Stimulated activated CD8-positive, alpha-beta memory T cell treated with anti-CD3 and anti-CD28 coated beads, Interleukin-2, amount 100 ng/mL, for 1 hour (primary cell): Measurements from ENCODE around the gene TUBB.

Source experiments
- DNase-seq, 2 donors: peaks; one replicate each; pipeline ENCODE4 v3.0.0-alpha.2; 2020; ENCODE audit warnings: low read depth in 2 of 2

TUBB gene

DNA sequence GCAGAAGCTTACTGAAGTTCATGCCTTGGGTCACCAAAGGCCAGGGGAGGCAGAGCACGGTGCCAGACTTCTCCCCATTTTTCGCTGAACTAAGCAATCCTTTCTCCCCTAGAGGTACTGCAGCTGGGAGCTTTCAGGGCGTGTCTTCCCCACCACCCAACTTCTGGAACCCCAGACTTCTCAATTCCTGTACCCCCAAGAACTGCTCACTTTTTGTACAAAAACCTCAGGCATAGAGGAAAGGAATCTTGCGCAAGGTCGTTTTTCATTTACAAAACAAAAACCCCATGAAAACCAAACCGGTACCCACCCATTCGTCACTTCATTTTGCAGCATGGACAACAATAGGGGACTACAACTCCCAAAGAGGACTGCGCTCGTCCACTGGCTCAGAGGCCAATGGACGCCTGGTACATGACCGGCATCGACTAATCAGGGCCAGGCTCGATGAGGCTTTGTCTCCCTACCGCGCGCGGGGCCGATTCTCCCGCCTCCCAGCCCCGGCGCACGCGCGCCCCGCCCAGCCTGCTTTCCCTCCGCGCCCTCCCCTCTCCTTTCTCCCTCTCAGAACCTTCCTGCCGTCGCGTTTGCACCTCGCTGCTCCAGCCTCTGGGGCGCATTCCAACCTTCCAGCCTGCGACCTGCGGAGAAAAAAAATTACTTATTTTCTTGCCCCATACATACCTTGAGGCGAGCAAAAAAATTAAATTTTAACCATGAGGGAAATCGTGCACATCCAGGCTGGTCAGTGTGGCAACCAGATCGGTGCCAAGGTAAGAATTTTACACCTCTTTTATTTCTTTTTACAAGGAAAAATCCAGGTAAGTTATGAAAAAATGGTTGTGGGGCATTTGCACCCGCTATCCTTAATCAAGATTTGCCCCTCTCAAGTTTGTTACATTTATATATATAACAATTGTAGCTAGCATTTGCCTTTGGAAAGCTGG lies at the start of gene TUBB:
TUBB (plus strand) TSS at position 562 of the 947 bp plus-strand sequence; CDS start at position 717, 155 bp downstream.
- DNase-seq, result peak; percentile 84 to 90

DNA sequence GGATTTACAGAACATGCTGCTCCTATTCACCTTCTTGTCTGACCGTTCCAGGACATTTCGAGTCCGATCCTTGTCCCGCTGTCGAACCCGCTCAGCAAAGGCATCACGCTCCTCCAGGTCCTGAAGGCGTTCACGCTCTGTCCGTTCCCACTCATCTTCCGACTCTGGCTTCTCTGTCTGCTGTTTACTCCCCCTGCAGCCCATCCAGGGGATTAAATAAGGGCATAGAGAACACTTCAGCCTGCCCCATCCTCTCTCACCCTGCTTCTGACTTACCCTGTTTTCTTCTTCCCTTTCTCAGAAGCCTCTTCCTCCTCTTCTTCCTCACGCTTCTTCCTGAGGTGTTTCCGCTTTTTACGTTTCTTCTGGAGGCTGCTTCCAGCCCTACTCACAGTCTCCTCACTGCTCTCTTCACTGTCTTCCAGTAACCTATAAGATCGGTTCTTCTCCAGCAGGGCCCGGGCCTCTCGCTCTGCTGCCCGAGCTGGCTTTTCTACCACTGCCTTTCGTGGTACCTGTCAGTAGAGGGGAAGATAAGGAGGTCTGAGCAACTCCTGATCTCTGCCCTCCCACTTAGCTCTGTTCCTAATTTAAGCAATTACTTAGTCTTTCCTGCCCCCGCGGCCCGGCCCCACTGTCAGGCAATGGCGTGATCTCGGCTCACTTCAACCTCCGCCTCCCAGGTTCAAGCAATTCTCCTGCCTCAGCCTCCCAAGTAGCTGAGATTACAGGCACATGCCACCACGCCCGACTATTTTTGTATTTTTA lies 49.2 kb upstream of the TUBB start:
- DNase-seq, result no peak

DNA sequence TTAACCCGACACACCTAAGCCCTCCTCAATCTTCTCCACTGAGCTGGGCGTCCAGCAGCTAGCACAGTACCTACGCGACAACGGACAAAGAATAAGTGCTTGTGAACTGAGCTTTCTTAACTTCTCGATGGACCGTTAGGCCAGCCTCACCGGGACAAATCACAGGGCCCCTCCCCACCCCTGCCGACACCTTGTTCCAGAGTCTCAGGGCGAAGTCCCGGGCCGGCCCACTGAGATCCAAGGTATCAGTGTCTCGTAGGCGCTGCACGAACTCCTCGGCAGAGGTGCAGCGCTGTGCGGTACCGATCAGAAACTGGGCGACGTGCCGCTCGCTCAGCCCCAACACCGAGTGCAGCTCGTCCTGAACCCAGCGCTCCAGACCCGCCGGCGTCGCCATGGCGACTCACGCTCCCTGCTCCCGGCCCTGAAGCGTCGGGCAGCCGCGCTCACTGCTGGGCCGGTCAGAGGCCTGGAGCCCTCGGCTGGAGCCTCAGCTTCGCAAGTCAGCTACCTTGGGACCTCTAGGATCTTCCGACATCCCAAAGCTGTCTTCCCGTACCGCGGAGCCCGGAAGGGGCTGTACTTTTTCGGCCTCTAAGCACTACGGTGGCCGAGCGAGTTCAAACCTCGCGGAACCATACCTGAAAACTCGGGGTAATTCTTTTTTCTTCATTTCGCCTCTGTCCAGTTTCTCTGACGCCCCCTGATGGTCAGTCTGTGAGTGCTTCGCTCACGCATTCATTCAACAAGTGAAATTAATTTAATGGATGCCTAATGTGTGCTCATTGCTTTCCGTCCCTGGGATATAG lies 47.5 kb upstream of the TUBB start, which contains the start of gene DHX16:
DHX16 (minus strand) TSS at position 562 of the 809 bp plus-strand sequence; CDS start at position 397, 165 bp downstream.
- DNase-seq, result peak; percentile 80 to 81

DNA sequence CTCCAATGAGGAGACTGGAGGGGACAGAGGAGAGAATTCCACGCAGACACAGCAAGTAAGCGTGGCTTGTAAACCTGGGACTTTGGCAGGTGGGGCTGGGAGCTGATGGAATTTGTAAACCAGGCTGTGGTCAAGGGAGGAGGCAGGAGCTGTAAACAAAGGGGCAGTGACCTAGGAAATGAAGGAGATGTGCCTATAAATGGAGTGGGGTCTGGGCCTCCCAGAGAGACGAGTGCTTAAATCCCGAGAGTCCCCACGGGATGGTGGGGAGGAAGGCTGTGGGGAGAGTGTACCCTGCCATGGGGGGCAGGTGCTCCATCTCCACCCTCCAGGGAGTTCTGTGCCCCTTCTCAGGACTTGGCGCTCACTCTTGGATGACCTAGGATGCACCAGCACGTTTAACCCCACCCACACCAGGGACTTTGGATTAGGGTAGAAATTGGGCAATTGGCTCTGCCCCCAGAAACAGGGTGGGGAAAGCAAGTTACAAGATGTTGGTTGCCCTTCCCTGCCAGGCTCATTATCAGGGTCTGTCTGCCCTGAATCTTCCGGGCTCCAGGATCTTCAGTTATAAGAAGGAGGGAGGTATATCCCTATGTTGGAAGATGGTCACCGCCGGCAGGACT lies 43.4 kb upstream of the TUBB start:
- DNase-seq, result no peak

DNA sequence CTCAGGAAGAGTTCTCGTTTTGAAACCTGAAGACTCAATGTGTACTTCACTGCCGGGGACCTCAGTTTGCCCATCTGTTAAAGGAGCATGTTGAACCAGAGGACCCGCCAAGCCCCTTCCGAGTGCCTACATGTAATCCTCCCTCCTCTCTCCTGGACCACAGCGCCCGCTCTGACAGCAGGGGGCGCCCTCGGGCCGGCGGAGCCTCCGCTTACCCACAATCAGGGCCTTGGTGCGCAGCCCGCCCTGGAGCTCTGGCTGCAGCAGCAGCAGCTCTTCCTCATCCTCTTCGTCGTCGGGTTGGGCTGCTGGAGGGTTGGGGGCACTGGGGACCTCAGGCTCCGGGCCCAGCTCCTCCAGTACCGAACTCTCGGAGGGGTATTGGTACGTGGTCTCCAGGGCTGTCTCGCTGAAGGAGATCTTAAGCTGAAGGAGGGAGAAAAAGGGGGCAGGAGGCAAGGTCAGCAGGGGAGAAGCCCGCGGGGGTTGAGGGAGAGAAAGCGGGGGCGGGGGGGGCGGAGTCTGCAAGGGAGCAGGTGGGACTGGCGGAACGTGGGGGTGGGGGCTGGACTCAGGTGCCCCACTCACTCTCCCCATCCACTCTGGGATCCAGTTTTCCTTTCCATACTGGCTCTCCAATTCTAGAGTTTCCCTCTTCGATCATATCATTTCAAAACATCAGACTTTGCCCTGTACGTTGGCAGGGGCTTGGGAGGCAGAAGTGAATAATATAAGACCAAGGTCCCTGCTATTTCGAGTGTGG lies 41.0 kb upstream of the TUBB start:
- peak; percentile 82 to 88 for DNase-seq

DNA sequence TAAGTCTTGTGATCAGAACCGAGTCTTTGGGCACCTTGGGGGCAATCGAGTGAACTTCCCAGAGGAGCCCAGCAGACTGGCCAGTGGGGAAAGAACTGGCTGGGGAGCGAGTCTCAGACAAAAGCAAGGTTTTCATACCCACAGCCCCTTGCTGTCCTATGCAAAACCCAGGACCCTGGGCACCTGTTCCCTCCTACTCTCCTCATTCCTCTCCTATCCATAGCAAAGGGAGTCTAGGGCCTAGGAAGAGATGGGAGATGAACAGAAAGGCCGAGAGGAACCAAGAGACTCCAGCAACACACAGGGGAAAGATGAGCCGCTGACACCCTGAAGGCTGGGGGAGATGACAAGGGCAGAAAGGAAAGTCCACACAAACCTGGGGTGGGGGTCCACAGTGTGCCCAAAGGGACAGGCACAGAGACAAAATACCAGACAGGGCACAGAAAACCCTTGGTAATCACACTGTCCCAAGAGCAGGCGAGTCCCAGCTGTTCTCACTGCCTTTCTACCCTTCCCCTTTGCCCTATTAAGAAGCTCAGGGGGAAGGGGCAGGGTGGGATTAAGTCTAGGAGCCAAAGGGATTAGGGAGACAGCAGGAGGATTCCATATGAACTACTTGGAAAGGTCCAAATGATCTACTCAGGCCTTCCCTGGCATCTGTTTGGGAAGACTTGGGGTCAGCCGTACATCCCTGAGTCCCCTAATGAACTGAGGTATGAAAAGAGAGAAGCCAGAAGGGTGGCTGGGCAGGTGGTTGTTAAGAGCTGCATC lies 40.2 kb upstream of the TUBB start:
- no peak for DNase-seq

DNA sequence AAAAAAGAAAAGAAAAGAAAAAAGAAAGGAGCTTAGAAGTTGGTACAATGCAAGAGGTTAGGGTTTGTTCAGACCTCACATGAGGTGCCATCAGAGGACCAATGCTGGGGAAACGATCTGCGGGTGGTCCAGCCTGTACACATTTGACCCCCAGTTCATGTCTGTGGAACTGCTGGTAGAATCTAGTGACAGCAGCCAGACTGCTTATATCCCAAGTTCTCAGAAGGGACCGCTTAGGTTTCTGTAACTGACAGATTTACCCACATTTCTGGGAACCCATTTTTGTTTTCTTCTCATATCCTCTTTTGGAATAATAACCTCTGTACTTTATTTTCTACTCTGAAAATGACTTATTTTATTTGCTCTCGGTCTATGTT lies 38.4 kb upstream of the TUBB start:
- DNase-seq, result no peak

DNA sequence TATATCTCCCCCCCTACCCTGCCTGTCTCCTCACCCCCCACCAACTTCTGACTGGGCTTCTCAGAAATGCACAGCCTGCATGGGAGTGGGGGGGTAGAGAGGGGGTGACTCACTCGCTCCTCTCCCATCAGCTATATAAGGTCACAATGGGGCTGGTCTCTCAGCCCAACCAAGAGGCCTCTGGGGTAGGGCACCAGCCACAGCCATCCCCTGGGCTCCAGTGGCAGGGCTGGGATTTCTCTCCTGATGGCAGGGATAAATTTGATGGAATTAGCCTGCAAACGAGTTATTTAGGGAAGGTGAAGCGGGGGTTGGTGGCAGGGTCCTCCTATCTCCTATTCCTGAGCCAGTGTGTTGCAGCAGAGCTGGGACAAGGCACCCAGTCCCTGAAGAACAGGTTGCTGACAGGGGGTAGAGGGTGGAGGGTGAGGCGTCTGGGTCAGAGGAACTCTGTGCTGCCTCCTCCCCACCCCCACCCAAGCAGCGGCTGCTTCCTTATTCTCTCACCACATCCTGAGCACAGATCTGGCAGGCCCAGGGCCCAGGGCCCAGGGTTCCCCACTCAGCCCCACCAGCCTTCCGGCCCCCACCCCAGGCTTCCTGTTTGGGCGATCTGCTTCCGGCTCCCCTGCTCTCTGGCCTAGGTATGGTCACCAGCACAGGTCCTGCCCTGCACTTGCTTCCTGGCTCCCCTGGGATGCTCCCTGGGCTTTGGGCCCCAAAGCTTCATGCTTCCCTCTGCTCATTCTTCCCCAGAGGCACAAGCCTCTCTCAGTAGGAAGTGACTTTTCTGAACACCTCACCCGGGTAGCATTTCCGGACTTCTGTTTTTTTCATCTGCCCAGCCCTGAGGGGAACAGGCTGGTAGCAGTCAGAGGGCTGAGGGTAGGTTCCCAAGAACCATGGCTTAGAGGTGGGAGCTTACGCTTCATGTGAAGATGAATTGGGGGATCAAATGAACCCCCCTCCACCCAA lies 37.7 kb upstream of the TUBB start:
- DNase-seq, result peak; percentile 75 to 76

DNA sequence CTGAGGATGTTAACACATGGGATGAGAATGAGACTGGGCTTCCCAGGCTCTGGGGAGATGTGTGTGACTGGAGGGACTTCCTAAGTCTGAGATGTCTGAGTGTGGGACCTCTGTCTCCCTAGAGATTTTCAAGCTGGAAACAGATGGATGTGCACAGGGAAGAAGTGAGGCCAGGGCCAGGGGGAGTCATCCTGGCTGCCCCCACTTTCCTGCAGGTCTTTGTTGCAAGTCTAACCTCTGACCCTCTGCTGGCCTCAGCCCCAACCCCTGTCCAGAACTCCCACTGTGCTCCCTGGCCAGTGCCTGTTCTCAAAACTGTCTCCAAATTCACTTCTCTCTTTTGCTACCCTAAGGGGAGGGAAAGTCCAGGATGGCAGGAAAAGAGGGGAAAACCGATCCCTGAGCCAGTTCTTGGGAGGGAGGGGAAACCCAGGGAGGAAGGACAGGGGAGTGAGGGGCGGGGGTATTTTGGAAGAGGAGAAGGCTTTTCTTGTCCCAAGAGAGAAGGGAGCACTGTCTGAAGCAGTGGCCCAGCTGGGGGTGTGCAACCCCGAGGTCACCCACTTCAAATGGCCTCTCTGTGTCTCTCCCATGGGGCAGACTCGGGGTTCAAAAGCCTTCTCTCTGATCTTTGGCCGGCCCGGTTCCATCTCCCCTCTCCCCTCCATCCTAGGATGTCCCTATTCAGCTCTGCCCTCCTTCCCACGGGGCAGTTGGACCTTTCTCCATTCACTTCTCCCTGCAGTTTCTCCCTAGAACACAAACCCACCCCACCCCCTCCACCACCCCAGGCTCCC lies 36.8 kb upstream of the TUBB start:
- no peak for DNase-seq

DNA sequence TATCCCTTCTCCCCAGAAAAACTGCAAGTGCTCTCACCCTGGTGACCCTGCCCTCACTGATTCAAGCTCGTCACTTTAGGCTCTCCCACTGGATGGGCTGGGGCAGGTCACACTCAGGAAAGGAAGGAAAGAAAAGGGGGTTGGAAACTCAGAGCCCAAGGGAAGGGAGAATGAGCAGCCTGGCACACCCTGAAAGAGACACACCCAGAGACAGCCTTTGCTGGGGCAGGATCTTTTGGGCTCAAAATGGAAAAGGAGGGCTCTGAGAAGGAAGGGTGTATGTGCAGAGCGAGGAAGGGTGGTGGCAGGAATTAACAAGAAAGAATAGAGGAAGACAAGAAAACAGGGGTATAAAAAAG lies 36.2 kb upstream of the TUBB start:
- no peak for DNase-seq

DNA sequence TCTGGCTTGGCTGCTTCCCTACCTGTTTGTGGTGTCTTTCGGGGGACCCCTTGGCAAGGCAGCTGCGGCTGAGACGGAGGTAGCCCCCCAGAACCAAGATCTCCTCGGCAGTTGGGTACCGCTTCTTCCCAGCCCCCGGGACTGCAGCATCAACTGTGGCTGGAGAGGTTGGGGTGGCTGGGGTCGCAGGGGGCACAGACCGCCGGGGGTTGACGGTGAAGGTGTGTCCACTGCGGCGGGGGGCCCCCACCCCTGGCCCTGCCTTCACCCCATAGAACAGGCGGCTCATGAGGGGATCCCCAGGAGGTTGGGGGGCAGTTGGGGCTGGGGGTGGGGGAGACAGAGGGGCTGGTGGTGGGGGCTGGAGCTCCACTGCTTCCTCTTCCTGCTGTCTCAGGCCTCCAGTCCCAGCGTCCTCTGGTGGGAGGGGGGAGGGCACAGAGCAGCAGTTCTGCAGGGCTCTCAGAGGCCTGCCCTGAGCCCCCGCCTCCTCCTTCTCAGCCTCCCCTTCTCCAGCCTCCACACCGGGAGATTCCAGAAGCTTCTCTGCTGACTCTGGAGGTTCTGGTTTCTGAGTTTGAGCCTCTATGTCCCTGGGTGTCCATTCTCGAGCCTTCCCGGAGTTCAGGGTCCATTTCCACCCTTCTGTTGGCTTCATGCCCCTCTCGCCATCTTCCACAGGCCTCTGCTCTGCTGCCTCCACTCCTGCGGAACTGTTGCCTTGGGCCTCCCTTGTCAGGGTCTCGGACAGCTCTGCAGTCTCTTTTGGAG lies 35.6 kb upstream of the TUBB start:
- peak in 1 of 2 donors; percentile 17 for DNase-seq

DNA sequence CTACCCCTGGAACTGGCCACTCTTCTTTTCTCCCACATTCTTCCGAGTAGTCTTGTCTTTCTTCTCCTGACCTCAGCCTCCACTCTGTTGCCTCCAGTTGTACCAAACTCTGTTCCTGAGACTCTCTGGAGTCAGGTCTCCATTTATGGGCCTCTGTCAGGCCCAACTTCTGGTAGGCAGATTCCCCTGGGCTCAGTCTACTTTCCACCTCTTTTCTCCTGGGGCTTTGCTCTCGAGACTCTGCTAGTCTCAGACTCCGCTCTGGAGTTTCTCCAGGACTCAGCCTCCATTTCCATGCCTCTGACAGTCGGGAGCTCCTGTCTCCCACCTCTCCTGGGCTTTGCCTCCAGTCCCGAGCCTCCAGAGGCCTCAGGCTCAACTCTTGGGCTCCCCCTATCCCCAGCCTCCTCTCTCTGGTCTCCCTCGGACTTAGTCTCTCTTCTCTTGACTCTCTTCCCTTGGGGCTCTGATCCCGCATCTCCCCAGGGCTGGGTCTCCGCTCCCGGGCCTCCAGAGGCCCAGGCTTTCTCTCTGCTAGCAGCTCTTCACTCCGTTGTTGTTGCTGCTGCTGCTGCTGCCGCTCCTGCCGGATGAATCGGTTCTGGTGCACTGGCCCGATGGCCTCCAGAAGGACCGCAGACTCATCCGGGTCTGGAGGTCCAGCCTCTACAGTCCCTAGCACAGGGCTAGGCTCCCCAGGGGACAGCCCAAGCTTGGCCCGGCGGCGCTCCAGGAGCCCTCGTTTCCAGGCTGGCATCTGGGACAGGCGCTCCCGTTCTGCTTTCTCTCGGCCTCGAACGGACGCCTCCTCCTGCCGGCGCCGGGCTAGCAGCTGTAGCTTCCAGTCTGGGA lies 34.8 kb upstream of the TUBB start:
- no peak for DNase-seq

DNA sequence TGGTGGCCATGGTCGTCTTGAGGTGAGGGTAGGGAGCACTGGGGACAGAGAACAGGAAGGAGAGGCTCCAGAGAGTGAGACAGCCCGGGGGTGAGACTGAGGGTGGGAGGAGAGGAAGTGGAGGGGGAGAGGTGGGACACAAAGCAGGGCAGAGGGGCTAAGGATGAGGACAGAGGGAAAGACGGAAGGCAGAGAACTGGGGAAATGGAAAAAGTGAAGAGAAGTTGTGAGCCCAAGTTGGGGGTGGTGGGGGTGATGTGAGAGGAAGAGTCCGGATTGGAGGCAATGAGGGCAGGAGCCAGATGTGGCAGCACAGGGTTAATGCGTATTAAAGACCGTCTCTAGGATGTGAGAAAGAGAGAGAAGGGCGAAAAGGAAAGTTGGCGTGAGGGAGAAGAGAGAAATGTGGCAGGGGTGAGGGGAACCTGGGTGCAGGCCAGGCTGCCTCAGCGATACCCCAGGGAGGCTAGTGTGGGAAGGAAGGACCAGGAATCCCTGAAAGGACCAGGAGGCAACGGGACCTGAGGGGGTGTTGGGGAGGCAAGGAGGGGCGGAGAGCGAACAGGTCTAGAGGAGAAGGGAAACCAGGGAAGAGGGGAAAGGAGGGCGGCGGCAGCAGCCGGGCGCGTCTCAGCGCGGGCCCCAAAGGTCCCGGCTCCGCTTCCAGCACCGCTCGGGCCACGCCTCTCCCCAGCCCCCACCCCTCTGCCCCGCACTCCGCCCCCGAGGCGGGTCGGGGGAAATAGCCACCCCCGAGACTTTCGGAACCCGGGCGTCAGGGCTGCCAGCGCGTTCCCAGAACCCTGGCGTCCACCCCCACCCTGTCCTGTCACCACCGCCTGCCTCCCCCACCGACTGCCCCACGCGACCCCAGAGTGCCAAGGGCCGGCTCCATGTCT lies 33.9 kb upstream of the TUBB start, which contains the start of gene PPP1R18:
PPP1R18 (minus strand) TSS at position 637 of the 899 bp plus-strand sequence; CDS start at position 10, 627 bp downstream.
- peak; percentile 64 to 77 for DNase-seq

DNA sequence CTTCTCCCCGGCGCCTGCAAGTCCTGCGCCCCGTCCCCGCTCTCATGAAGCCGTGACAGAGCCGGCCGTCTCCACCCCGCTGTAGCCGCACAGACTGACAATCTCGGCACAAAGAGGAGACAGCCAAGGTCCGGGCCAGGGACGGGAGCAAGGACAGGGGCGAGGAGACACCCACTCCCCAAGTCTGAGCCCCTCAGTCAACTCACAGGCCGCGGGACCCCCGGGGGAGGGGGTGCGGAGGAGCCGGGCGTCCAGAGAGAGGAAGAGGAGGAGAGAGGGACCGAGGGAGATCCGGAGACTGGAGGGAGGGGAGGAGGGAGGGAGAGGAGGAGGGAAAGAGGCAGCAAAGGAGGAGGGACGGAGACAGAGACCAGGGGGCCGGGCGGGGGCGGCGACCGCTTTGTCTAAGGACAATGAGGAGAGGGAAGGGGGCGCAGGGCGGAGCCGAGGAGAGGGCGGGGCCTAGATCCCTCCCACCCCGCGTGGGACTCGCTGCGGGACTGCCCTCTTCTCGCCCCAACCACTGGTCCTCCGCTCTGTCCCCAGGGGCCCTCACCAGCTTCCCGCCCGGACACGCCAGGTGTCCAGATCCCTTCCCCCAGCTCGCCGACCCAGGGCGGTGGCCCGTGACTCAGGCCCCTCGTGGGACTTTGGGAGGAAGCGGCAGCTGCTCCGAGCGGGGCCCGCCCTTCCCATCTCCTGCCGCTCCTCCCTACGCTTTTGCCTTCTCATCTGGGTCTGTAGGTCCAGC lies 33.1 kb upstream of the TUBB start:
- peak; percentile 60 to 65 for DNase-seq
